IMR-90 (cell line): ENCODE data around the gene SYT8. TPM values are rescaled to one million over a fixed set of nuclear protein-coding genes. Genes with fewer than 3 reads are reported as not detected.

Source experiments
- ATAC-seq: fragments of 200-7000 bp; cut with Tn5 transposase; 2 replicates; pipeline ENCODE4 v1.9.1; 2020; ENCODE audit warnings: low read depth, mild to moderate bottlenecking, moderate library complexity
- BruUV-seq: library from RNA; stranded (reverse); fragments of 400-500 nt; replicated peaks from 2 replicates; lab custom pipeline; 2021; lab: Mats Ljungman, UMichigan
- CTCF ChIA-PET: fragments of 300-600 bp; formaldehyde crosslinking; extraction: SDS; loops from one replicate; lab custom pipeline; 2021; ENCODE audit warnings: antibody characterized with exemption; lab: Yijun Ruan, JAX
- POLR2A ChIA-PET: fragments of 300-600 bp; sonication (Branson Sonifier 250); formaldehyde crosslinking; loops from one replicate; lab custom pipeline; 2022; ENCODE audit warnings: antibody characterized with exemption; ENCODE audit not compliant: unreplicated experiment; lab: Charles Lee
- DNase-seq: peaks from one replicate; pipeline ENCODE4 v3.0.0; 2013
- H2AFZ ChIP-seq: replicated peaks from 2 replicates; pipeline ENCODE3; 2013; ENCODE audit warnings: low read length, mild to moderate bottlenecking; ENCODE audit not compliant: poor library complexity
- H2AK5ac ChIP-seq: 2 replicates; pipeline ENCODE4 v1.6.1; 2013; ENCODE audit warnings: low read depth, low read length, inconsistent platforms
- H2AK9ac ChIP-seq: replicated peaks from 2 replicates; pipeline ENCODE3; 2013; ENCODE audit warnings: mild to moderate bottlenecking, low read depth, low read length, moderate library complexity; ENCODE audit not compliant: poor library complexity
- H2BK120ac ChIP-seq: 2 replicates; pipeline ENCODE4 v1.6.1; 2013; ENCODE audit warnings: low read depth, low read length, inconsistent platforms
- H2BK15ac ChIP-seq: 3 replicates; pipeline ENCODE4 v1.6.1; 2013; ENCODE audit warnings: low read depth, low read length, inconsistent platforms
- H2BK20ac ChIP-seq: 2 replicates; pipeline ENCODE4 v1.6.1; 2013; ENCODE audit warnings: low read depth, mild to moderate bottlenecking, inconsistent platforms, low read length, moderate library complexity
- H2BK5ac ChIP-seq: 2 replicates; pipeline ENCODE4 v1.6.1; 2013; ENCODE audit warnings: mild to moderate bottlenecking, low read depth, low read length, inconsistent platforms; ENCODE audit not compliant: poor library complexity, severe bottlenecking
- H3K14ac ChIP-seq: replicated peaks from 2 replicates; pipeline ENCODE4 v1.6.1; 2013; ENCODE audit warnings: low read depth, low read length, inconsistent platforms
- H3K18ac ChIP-seq: 2 replicates; pipeline ENCODE4 v1.6.1; 2013; ENCODE audit warnings: low read depth, low read length, control low read depth
- H3K23ac ChIP-seq: 2 replicates; pipeline ENCODE4 v1.6.1; 2013; ENCODE audit warnings: low read depth, low read length, inconsistent platforms
- H3K27ac ChIP-seq: 2 replicates; pipeline ENCODE4 v1.5.1; 2013; ENCODE audit warnings: mild to moderate bottlenecking, control low read depth, low read length; ENCODE audit not compliant: insufficient read depth
- H3K27me3 ChIP-seq: 2 replicates; pipeline ENCODE4 v1.6.1; 2013; ENCODE audit warnings: low read length; ENCODE audit not compliant: control insufficient read depth, insufficient read depth
- H3K36me3 ChIP-seq: 2 replicates; pipeline ENCODE4 v1.6.1; 2013; ENCODE audit warnings: low read length, mixed read lengths; ENCODE audit not compliant: control insufficient read depth, insufficient read depth
- H3K4ac ChIP-seq: 2 replicates; pipeline ENCODE4 v1.6.1; 2013; ENCODE audit warnings: low read depth, low read length, inconsistent platforms
- H3K4me1 ChIP-seq: 2 replicates; pipeline ENCODE4 v1.6.1; 2013; ENCODE audit warnings: low read length, mixed read lengths; ENCODE audit not compliant: control insufficient read depth, insufficient read depth
- H3K4me2 ChIP-seq: 2 replicates; pipeline ENCODE4 v1.6.1; 2013; ENCODE audit warnings: low read depth, mild to moderate bottlenecking, control low read depth, low read length, moderate library complexity
- H3K4me3 ChIP-seq: 2 replicates; pipeline ENCODE4 v1.5.1; 2013; ENCODE audit warnings: low read depth, mild to moderate bottlenecking, control low read depth, low read length, moderate library complexity; ENCODE audit not compliant: insufficient read depth
- H3K56ac ChIP-seq: 2 replicates; pipeline ENCODE4 v1.6.1; 2013; ENCODE audit warnings: low read length, inconsistent platforms; ENCODE audit not compliant: insufficient read depth; ENCODE audit errors: extremely low read depth
- H3K79me1 ChIP-seq, 2 experiments: 2 replicates each; pipeline ENCODE4 v1.6.1; 2013; ENCODE audit warnings: low read length in 2 of 2, inconsistent platforms in 1 of 2, low read depth in 1 of 2
- H3K9ac ChIP-seq: 2 replicates; pipeline ENCODE4 v1.6.1; 2013; ENCODE audit warnings: low read depth, low read length, control low read depth
- H3K9me1 ChIP-seq: 2 replicates; pipeline ENCODE4 v1.6.1; 2013; ENCODE audit warnings: low read length, inconsistent platforms; ENCODE audit not compliant: insufficient read depth
- H3K9me3 ChIP-seq: 2 replicates; pipeline ENCODE4 v1.6.1; 2013; ENCODE audit warnings: low read length; ENCODE audit not compliant: control insufficient read depth, insufficient read depth
- H4K20me1 ChIP-seq: 2 replicates; pipeline ENCODE4 v1.6.1; 2013; ENCODE audit warnings: low read length, inconsistent platforms; ENCODE audit not compliant: insufficient read depth
- H4K5ac ChIP-seq: 2 replicates; pipeline ENCODE4 v1.6.1; 2013; ENCODE audit warnings: mild to moderate bottlenecking, low read depth, low read length, control low read depth
- H4K8ac ChIP-seq, 2 experiments: 2 replicates each; pipeline ENCODE4 v1.6.1; 2013; ENCODE audit warnings: low read depth in 2 of 2, low read length in 2 of 2, control low read depth in 1 of 2, inconsistent platforms in 1 of 2
- H4K91ac ChIP-seq: 2 replicates; pipeline ENCODE4 v1.6.1; 2013; ENCODE audit warnings: low read depth, low read length, inconsistent platforms; ENCODE audit not compliant: insufficient read depth
- RCOR1 ChIP-seq: IDR thresholded peaks from 2 replicates; pipeline ENCODE4 v1.6.1; 2012; ENCODE audit warnings: mild to moderate bottlenecking, low read length, improper control_type of control experiment; ENCODE audit not compliant: insufficient replicate concordance
- WGBS, 2 experiments: methylation state at CpG; one replicate each; pipeline versions ENCODE4 v1.1.5 to v1.1.7; 2013; ENCODE audit warnings: missing lambda C conversion rate in 2 of 2; ENCODE audit not compliant: insufficient read length in 1 of 2; ENCODE audit errors: extremely low coverage in 2 of 2; 5-methylcytosine and 5-hydroxymethylcytosine counted together
- dilution Hi-C: fragments of 300-500 bp; cut with HindIII; formaldehyde crosslinking; loops from one replicate; pipeline ENCODE4 v1.14.3; 2018; ENCODE audit warnings: low sequenced_read_pairs; ENCODE audit not compliant: unreplicated experiment
- in situ Hi-C: fragments of 300-500 bp; cut with MboI; formaldehyde crosslinking; loops from 3 replicates; pipeline ENCODE4 v1.14.3; 2019; ENCODE audit warnings: low sequenced_read_pairs, inconsistent platforms, mixed read lengths
- intact Hi-C: fragments of 100-400 bp; cut with micrococcal nuclease; formaldehyde crosslinking; loops from 2 replicates; pipeline ENCODE4 v1.10.0; 2022
- polyA plus RNA-seq, 3 experiments: library from polyadenylated mRNA; depleted of rRNA; stranded (reverse); fragments of >200 nt; gene quantifications; 2 replicates each; pipeline ENCODE4 v1.2.3, GENCODE V29; 2012; ENCODE audit warnings: low replicate concordance in 1 of 3
- total RNA-seq: library from RNA; depleted of rRNA; stranded (reverse); fragments of >200 nt; gene quantifications from 2 replicates; pipeline ENCODE4 v1.2.3, GENCODE V29; 2012
- TF ChIP-seq, protein P1 (sequence below): fragments of 150-350 bp; IDR thresholded peaks from 2 replicates; pipeline ENCODE4 v1.6.1; 2017; ENCODE audit warnings: mild to moderate bottlenecking, antibody characterized with exemption, low read length, low read depth

SYT8 gene
- total and polyA plus RNA-seq, 2 of the 4 experiments (the other 2 are of a cell fraction) = not detected

DNA sequence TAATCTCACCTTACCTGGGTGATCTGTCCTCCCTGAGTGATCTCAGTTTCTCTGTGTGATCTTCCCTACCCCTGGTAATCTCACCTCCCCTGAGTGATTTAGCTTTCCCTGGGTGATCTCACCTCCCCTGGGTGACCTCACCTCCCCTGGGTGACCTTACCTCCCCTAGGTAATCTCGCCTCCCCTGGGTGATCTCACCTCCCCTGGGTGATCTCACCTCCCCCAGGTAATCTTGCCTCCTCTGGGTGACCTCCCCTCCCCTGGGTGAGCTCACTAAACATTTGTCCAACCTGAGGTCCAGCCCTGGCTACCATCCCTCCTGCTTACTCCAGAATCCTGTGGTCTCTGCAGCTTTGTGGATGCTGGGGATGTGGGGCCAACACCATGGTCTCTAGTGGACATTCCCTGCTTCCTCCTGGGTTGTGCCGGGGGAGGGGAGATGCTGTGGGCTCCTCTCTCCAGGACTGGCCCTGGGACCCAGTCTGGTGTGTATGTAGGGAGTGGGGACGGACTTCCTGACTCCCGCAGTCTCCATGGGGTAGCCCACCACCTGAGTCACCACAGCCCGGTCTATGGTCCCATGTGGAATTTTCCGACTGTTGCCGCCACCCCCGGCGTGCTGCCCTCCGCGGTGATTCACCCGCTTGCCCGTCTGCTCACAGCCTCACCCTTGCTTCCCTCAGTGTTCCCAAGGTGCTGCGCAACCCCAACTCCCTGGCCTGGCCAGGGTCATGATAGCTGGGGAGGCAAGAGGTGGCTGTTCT is 28.0 kb downstream of the SYT8 start:
- H4K20me1 ChIP-seq = no peaks in the 10 kb centered on the region
- no peak overlapping the region for H3K4me3 ChIP-seq
- no peak overlapping the region; the same call in 1 of the 2 replicates for H4K5ac ChIP-seq
- peak overlapping the region; percentile 15; the same call in 1 of the 2 replicates for H4K91ac ChIP-seq
- DNase-seq = no peak
- no peaks in the 10 kb centered on the region for H3K36me3 ChIP-seq
- no peak overlapping the region for H3K9ac ChIP-seq
- no peaks in the 10 kb centered on the region for H3K9me3 ChIP-seq
- no peaks in the 10 kb centered on the region for H3K79me1 ChIP-seq
- H2BK120ac ChIP-seq = peak overlapping the region; percentile 28
- no peak overlapping the region for H3K14ac ChIP-seq
- H2BK20ac ChIP-seq = peak overlapping the region; percentile 58
- no peak overlapping the region for H3K23ac ChIP-seq
- H3K4me2 ChIP-seq = no peak overlapping the region
- H2BK15ac ChIP-seq = peak overlapping the region; percentile 1; the same call in 1 of the 3 replicates
- H3K27me3 ChIP-seq = peaks cover 21% of the 10 kb centered on the region
- peak overlapping the region in 1 of 2 experiments; percentile 12; a peak in 1 of 4 replicates for H4K8ac ChIP-seq
- peaks cover 4% of the 10 kb centered on the region for H3K9me1 ChIP-seq
- intact Hi-C loops (no loop called here), in situ Hi-C loops (no loop called here), dilution Hi-C loops (no loop called here)
- peak overlapping the region; percentile 66 for H3K4ac ChIP-seq
- H3K27ac ChIP-seq = no peak overlapping the region
- no peak overlapping the region for H2BK5ac ChIP-seq
- WGBS, 2 experiments = 97% methylated on average over 6 of the region's 14 CpGs; no CpG with 5 or more reads in 1 of the 2 experiments
- TF ChIP-seq, protein P1, sequence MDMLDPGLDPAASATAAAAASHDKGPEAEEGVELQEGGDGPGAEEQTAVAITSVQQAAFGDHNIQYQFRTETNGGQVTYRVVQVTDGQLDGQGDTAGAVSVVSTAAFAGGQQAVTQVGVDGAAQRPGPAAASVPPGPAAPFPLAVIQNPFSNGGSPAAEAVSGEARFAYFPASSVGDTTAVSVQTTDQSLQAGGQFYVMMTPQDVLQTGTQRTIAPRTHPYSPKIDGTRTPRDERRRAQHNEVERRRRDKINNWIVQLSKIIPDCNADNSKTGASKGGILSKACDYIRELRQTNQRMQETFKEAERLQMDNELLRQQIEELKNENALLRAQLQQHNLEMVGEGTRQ = no peak
- peak; percentile 3 for TF ChIP-seq RCOR1
- no peak for ATAC-seq
- peak overlapping the region; percentile 78 for H2AK5ac ChIP-seq
- CTCF ChIA-PET = no interaction called here
- no TSS peak for BruUV-seq
- H2AFZ ChIP-seq = peak overlapping the region; percentile 91
- peak overlapping the region; percentile 58 for H2AK9ac ChIP-seq
- no peak overlapping the region for H3K18ac ChIP-seq
- H3K4me1 ChIP-seq = peaks cover 14% of the 10 kb centered on the region
- POLR2A ChIA-PET = no interaction called here
- no peak overlapping the region for H3K56ac ChIP-seq
